Caki2 (cell line): Measurements from ENCODE around the gene TIMP2. TPM values are rescaled to one million over a fixed set of nuclear protein-coding genes. Genes with fewer than 3 reads are reported as not detected.

Experiments used
- DNase-seq: peaks from one replicate; pipeline ENCODE4 v3.0.0-alpha.2; 2015; ENCODE audit warnings: low read depth
- in situ Hi-C: cut with HindIII; loops from 2 replicates; pipeline ENCODE4 v1.10.0; 2016; ENCODE audit warnings: low sequenced_read_pairs, low pct_unique_long_range_greater_than_20kb, mixed read lengths
- total RNA-seq: library from RNA; depleted of rRNA; stranded (reverse); fragments of >200 nt; shearing (Covaris generic); gene quantifications from 2 replicates; pipeline ENCODE4 v1.2.3, GENCODE V29; 2014; ENCODE audit warnings: low replicate concordance

Gene TIMP2
- total RNA-seq, 1 experiment from 2014 or later = 77.2 TPM

DNA sequence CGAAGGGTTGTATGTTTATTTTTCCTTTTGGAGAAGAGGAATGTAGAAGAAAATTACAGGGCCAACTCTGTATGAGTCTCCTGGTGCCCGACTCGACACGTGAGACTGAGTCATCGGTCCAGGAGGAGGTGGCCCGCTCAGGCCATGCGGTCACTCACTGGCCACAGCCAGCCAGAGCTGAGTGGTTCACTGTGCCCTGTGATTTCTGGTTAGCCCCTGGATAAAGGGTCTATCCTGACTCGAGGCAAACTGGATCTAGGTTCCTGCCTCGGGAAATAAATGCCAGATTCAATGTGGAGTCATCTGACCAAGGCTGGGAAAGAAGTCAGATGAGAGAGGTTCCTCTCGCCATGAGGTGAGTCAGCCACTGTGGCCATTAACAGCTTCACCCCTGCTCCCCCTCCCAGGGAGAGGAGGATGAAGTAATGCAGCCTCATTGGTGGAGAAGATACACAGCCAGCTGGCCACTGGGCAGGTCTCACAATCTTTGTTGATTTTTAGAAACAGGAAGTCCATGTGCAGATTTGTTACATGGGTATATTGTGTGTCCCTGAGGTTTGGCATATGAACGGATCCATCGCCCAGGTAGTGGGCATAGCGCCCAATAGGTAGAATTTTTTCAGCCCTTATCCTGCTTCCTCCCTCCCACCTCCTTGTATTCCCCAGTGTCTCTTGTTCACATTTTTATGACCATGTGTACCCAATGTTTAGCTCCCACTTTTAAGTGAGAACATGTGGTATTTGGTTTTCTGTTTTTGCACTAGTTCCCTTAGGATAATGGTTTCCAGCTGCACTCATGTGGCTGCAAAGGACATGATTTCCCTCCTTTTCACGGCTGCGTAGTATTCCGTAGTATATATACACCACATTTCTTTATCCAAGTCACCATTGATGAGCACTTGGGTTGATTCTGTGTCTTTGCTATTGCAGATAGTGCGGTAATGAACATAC lies 62.8 kb downstream of the TIMP2 start:
- in situ Hi-C loops = no loop called here
- peak; percentile 99 for DNase-seq

GRCh38 chr17:78861229-78861628 lies 64.0 kb downstream of the TIMP2 start:
- in situ Hi-C loops = no loop called here
- no peak for DNase-seq

- in situ Hi-C loops = no loop called here
- DNase-seq = no peak
These were observed 66.1 kb downstream of the TIMP2 start for GRCh38 chr17:78859051-78859450.

DNA sequence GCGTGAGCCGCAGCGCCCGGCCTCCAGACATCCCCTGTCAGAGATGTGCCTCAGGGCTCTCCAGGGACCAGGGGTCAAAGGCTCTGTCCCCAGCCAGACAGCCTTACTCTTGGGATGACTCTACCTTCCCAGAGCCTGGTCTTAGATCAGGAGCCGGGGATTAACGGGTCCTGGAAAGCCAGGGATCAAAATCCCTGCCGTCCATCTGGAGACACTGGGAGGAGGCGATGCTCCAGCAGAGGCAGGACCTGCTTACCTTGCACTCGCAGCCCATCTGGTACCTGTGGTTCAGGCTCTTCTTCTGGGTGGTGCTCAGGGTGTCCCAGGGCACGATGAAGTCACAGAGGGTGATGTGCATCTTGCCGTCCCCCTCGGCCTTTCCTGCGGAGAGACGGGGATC lies 67.9 kb downstream of the TIMP2 start:
- no peak for DNase-seq
- in situ Hi-C loops = no loop called here

- DNase-seq = no peak
- in situ Hi-C loops = no loop called here
These were observed 69.5 kb downstream of the TIMP2 start for GRCh38 chr17:78855561-78856165.

DNA sequence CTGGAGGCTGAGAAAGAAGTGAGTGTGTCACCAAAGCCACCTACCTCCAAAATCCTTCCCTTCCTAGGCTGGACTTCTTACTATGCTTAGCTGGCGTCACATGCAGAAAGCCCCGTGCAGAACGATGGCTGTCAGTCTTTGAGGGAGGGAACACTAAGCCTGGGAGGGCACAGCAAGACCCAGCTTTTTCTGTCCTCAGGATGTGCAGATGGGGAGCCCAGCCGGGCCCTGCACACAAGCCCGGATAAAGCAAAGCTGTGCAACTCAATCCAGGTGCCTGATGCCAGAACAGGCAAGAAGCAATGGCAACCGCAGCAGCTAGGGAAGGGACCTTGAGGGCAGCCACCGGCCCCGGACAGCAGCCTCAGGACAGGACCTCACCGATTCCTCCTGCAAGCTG lies 70.7 kb downstream of the TIMP2 start:
- DNase-seq = no peak
- in situ Hi-C loops = no loop called here

DNA sequence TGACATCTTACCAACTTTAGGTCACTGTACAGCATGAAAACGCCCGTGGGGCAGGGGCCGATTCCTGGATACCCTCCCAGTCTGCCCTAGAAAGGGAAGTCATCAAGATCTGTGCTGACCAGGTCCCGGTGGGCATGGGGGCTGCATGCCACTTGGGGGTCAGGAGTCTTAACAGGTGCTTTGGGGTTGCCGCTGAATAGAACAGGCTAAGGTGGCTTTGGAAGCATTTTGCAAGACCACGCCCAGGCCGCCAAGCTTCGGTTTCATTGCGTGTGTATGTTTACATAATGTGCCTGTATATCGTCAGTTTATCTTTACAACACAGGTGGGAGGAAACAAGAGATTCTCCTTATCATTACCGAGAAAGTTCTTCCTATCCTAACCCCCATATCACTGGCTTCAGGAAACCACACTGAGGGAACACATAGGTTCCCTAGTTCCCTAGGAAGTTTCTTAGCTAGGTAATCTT lies 71.2 kb downstream of the TIMP2 start:
- DNase-seq = no peak
- in situ Hi-C loops = no loop called here

GRCh38 chr17:78852709-78853121 lies 72.5 kb downstream of the TIMP2 start:
- no peak for DNase-seq
- in situ Hi-C loops = no loop called here

GRCh38 chr17:78849026-78849425 lies 76.2 kb downstream of the TIMP2 start:
- DNase-seq = no peak
- in situ Hi-C loops = loop anchor here (25.0 kb wide), 1 partner anchor 262 kb away; the partner anchor contains the start of gene DNAH17

DNA sequence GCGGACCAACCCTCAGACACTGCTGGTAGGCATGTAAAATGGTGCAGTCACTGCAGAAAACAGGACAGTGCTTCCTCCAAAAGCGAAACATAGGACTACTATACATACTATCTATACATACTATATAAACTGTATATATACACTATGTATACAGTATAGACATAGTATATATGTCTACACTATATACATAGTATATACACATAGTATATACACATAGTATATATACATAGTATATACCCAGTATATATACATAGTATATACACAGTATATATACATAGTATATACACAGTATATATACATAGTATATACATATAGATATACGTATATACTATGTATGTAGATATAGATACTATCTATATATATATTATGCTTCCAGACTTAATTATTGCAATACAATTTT lies 78.1 kb downstream of the TIMP2 start:
- in situ Hi-C loops = loop anchor here (25.0 kb wide), 1 partner anchor 260 kb away; the partner anchor contains the start of gene DNAH17
- no peak for DNase-seq

DNA sequence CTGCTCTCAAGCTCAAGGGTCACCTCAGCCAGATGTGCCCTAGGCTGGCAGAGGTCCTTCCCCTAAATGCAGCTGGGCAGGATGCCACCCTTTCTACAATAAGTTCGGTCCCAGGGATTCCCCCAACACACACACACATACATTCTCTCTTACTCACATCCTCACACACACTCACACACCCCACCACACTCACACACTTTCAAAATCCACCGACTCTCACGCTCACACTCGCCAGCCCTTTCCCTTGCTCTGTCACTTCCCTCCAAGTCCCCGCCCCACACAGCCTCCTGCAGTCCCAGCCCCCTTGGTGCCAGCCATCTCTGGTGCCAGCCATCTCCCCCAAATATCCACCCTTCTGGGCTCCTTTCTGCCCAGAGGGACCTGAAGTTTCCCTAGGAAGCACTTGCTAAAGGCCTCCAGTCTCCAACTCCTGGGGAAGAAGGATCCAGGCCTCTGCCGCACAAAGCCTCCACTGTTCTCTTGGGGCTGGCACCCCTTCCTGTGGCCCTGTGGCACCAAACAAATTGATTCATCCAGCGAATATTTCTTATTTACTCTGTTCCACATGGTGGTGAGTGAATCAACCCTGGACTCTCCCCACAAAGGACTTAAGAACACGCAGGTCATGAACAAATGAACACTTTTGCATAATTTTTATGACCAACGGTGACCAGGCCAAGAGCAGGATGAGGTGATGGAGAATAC lies 80.7 kb downstream of the TIMP2 start:
- no peak for DNase-seq
- in situ Hi-C loops = loop anchor here (25.0 kb wide), 1 partner anchor 257 kb away; the partner anchor contains the start of gene DNAH17

- in situ Hi-C loops = loop anchor here (25.0 kb wide), 1 partner anchor 256 kb away; the partner anchor contains the start of gene DNAH17
- DNase-seq = peak; percentile 27
These were observed 82.2 kb downstream of the TIMP2 start for GRCh38 chr17:78842881-78843565.

- peak; percentile 98 for DNase-seq
- in situ Hi-C loops = loop anchor here (25.0 kb wide), 1 partner anchor 254 kb away; the partner anchor contains the start of gene DNAH17
These were observed 84.2 kb downstream of the TIMP2 start, which contains the start of gene USP36 for GRCh38 chr17:78840780-78841611. TSS of gene USP36 (minus strand) at chr17:78840814. CDS start at chr17:78836363, 4,451 bp downstream.

GRCh38 chr17:78840530-78840779 lies 84.7 kb downstream of the TIMP2 start:
- no peak for DNase-seq
- in situ Hi-C loops = loop anchor here (25.0 kb wide), 1 partner anchor 253 kb away; the partner anchor contains the start of gene DNAH17

DNA sequence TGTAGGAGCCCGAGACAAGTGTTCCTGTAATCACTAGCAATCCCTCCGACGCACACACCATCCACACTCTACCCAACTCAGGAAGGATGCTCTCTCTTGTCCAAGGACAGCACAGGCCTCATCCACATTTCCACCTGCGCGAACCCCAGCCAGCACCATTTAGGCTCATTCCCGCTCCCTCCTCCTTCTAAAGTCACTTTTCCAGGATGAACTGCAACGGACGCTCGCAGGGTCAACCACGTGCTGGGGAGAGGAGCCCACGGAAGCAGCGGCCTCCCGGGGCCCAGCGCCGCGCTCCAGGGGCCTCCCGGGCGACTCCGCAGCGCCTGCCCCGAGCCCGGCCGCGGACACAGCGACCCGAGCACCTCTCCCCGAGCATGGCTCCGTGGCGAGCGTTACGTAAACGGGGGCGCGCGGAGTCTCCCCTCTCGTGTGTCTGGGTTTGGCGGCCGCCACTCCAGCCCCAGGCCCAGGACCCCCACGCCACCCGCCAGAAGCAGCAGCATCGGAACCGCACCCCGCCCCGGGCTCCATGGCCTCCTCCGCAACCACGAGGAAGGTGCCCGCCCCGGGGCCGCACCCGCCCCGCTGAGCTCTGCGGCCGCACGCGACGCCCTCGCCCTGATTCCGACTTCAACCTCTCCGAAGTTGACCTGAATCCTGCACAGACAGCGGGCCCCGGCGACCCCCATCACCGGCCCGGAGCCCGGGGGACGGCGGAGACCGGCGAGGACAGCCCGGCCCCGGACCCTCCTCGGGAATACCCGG lies 85.2 kb downstream of the TIMP2 start:
- in situ Hi-C loops = loop anchor here (25.0 kb wide), 1 partner anchor 253 kb away; the partner anchor contains the start of gene DNAH17
- DNase-seq = peak; percentile 45

DNA sequence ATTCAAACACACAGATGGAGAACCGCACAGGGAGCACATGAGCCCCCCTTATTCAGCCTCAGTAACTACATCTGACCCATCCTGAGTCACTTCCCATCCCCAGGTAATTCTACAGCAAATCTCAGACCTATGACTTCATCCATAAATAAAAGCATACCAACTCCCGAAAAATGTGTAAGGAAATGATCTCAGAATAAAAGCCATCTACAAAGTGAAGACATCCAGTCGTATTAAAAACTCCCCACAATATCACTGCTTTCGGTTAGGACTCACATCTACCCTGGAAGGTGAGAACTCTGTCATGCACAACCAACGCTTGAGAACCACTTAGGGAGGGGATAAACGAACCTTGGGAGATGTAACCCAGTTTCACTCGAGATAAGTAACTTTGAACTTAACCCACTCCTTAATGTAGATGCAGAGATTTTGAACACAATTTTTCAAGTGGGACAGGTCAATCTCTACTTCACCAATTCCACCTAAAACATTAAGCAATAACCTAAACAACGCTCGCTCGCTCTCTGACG lies 85.9 kb downstream of the TIMP2 start:
- DNase-seq = peak; percentile 15
- in situ Hi-C loops = loop anchor here (25.0 kb wide), 1 partner anchor 252 kb away; the partner anchor contains the start of gene DNAH17
